ENCODE data around the gene RPH3AL.

DNA sequence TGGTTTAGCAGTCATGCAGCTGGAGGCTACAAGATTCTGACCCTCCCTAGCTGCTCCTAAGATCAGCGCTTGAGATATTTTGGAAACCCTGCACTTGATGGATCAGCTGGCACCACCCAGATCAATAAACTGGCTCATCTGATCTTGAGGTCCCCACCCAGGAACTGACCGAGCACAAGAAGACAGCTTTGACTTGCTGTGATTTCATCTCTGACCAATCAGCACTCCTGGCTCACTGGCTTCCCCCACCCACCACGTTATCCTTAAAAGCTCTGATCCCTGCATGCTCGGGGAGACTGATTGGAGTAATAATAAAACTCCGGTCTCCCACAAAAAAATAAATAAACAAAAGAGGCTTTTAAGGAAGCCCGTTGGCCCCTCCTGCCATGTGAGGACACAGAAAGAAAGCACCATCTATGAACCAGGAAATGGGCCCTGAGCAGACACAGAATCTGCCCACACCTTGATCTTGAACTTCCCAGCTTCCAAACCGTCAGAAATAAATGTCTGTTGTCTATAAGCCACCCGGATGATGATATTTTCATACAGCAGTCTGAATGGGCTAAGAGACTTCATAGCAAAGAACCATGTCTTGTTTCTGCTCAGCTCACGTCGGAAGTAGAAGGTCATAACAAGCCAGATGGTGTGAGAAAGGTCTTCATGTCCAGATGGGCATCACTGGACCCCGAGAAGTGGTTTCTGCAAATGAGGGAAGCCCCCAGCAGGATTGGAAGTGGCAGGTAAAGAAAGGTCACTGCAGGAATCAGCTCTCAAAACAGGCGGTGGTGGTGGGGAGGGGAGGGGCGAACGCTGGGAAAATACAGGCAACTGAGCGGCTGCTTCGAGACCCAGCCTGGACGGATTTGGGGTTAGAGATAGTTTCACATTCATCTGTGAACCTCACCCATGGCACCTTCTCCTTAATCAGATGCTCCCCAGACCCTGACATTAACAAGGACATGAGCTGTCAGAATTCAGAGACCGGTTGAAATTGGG is 19.8 kb upstream of the RPH3AL start:
- TF ChIP-seq, protein P1, sequence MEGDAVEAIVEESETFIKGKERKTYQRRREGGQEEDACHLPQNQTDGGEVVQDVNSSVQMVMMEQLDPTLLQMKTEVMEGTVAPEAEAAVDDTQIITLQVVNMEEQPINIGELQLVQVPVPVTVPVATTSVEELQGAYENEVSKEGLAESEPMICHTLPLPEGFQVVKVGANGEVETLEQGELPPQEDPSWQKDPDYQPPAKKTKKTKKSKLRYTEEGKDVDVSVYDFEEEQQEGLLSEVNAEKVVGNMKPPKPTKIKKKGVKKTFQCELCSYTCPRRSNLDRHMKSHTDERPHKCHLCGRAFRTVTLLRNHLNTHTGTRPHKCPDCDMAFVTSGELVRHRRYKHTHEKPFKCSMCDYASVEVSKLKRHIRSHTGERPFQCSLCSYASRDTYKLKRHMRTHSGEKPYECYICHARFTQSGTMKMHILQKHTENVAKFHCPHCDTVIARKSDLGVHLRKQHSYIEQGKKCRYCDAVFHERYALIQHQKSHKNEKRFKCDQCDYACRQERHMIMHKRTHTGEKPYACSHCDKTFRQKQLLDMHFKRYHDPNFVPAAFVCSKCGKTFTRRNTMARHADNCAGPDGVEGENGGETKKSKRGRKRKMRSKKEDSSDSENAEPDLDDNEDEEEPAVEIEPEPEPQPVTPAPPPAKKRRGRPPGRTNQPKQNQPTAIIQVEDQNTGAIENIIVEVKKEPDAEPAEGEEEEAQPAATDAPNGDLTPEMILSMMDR (IDR thresholded peaks at IDR 0.05): no peak
- TF ChIP-seq POLR2A (IDR thresholded peaks at IDR 0.05): no peak
